GM12873 (cell line): Measurements from ENCODE around the gene CRABP1.

Experiments used
- TF ChIP-seq, protein P1 (sequence below): IDR thresholded peaks from 2 replicates; pipeline ENCODE4 v1.5.1; 2012; ENCODE audit warnings: low read depth, mild to moderate bottlenecking, moderate library complexity, low read length, control low read depth; ENCODE audit not compliant: insufficient read depth; ENCODE audit errors: missing control alignments

CRABP1 gene

DNA sequence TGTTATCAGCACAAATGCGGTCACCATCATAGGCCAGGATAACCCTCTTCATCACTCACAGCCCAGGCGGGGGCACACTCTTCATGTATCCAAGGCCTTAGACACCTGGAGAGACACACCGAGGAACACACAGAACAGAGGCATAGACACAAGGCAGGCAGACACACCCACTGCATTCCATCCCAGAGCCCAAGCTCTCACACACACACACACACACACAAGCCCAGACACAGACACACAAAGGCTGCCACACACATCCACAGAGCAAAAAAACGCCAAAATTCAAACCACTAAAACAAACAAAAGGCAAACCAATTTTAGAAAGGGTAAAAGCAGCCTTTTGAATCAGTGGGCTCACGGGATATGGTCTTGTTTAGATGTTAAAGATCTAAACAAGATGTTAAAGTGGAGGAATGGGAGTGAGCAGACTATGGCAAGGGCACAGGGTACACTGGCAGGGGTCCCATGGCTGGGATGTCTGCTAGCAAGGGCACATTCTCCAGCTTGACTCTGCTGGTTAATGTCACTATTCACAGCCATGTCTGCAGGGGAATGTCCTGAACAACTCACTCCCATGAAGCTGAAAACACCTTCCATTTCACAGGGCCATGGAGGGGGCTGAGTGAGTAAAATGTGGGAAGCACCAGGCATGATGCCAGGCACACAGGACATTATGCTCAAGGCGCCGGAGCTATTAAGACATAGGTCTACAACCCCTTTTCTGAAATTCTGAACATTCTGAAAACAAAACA is 14.9 kb upstream of the CRABP1 start:
- TF ChIP-seq, protein P1, sequence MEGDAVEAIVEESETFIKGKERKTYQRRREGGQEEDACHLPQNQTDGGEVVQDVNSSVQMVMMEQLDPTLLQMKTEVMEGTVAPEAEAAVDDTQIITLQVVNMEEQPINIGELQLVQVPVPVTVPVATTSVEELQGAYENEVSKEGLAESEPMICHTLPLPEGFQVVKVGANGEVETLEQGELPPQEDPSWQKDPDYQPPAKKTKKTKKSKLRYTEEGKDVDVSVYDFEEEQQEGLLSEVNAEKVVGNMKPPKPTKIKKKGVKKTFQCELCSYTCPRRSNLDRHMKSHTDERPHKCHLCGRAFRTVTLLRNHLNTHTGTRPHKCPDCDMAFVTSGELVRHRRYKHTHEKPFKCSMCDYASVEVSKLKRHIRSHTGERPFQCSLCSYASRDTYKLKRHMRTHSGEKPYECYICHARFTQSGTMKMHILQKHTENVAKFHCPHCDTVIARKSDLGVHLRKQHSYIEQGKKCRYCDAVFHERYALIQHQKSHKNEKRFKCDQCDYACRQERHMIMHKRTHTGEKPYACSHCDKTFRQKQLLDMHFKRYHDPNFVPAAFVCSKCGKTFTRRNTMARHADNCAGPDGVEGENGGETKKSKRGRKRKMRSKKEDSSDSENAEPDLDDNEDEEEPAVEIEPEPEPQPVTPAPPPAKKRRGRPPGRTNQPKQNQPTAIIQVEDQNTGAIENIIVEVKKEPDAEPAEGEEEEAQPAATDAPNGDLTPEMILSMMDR = no peak

- TF ChIP-seq, protein P1 = no peak
Measured at GRCh38 chr15:78327466-78327865, 12.7 kb upstream of the CRABP1 start.

- TF ChIP-seq, protein P1 = no peak
Measured at GRCh38 chr15:78329625-78330024, 10.5 kb upstream of the CRABP1 start.

GRCh38 chr15:78334845-78335244 is 5.3 kb upstream of the CRABP1 start:
- TF ChIP-seq, protein P1 = no peak

DNA sequence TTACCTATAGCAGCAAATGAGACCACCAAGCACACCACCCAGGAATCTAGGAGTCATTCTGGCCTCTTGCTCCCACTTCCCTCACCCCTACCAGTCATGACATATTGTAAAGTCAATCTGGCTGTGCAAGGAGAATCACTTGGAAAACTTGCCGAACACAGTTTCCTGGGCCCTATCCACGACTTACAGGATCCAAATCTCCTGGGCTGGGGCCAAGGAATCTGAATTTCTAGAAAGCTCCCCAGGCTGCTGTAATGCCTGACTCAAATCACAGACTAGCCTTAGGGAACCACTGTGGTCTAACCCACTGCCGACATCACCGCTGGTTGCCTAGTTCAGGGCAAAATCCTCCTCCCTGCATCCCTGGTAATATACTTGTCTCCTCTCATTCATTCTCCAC is 4.2 kb upstream of the CRABP1 start:
- TF ChIP-seq, protein P1 = no peak

DNA sequence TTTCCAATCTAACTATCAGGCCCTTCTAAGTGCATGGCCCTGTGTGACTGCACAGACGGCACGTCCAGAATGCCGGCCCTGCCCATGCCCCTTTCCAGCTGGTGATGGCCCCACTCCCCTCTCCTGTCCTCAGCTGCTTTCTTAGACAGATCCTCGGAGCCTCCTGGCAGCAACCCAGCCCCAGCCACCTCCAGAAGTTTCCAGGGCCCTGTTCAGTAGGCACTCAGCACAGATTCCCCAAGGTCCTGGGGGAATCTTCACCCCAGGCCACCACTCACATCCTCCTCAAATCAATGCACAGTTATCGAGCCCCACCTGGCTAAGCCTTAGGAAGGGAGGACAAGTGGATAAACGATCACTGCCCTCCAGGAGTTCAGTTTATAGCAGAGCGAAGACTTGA is 1.4 kb upstream of the CRABP1 start:
- TF ChIP-seq, protein P1 = no peak

DNA sequence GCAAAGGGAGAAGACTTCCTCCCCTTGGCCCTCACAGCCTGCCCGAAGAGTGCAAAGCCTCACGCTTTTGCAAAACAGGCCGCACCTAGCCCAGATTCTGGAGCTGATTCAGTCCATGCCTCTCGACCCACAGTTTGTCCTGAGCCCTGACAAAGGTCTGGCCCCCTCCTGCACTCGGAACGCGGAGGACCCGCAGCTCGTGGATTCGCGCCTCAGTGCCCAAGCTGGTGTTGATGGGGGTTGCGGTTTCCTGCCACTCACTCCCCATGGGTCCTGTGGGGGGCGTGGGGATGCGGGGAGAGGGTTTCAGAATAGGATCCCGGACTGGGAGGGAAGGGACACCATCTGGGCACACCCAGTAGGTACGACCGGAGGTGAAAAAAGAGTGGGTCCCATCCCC is 594 bp upstream of the CRABP1 start:
- TF ChIP-seq, protein P1 = no peak
